T-helper 17 cell (primary cell): ENCODE measurements around the gene HMGXB4. TPM values are rescaled to one million over a fixed set of nuclear protein-coding genes. Genes with fewer than 3 reads are reported as not detected.
A peak's percentile ranks its signal among the peaks of the same experiment; 100 is the strongest.

Experiments
- ATAC-seq: fragments of 150-1000 bp; cut with Tn5 transposase; 2 replicates; pipeline ENCODE4 v1.10.0; 2021; ENCODE audit warnings: mild to moderate bottlenecking, moderate library complexity
- DNase-seq, 3 donors: peaks; one replicate each; pipeline versions ENCODE4 v3.0.0 to v3.0.0-alpha.2; 2020 to 2021
- H3K9me3 ChIP-seq: one replicate; pipeline ENCODE4 v1.7.0; 2013; ENCODE audit warnings: low read length, mild to moderate bottlenecking; ENCODE audit not compliant: control insufficient read depth, poor library complexity, severe bottlenecking
- H3K27ac Mint-ChIP-seq: one replicate; pipeline ENCODE4 v1.8.0; 2022; ENCODE audit warnings: mild to moderate bottlenecking, moderate library complexity, mixed read lengths
- H3K27me3 Mint-ChIP-seq: one replicate; pipeline ENCODE4 v1.8.0; 2022; ENCODE audit warnings: mixed read lengths
- H3K36me3 Mint-ChIP-seq: one replicate; pipeline ENCODE4 v1.8.0; 2022; ENCODE audit warnings: low read depth, mixed read lengths
- H3K4me1 Mint-ChIP-seq: one replicate; pipeline ENCODE4 v1.8.0; 2022; ENCODE audit warnings: mild to moderate bottlenecking, mixed read lengths
- H3K4me3 Mint-ChIP-seq: one replicate; pipeline ENCODE4 v1.8.0; 2022; ENCODE audit warnings: mild to moderate bottlenecking, moderate library complexity, mixed read lengths
- total RNA-seq, 4 donors: library from RNA in 2 of 4; stranded (reverse) in 2 of 4; gene quantifications; one replicate each; pipeline ENCODE4 v1.2.3 and lab custom pipeline; 2022 to 2026

The HMGXB4 gene
- total RNA-seq, 2 donors from 2014 or later = 37.1 to 42.4 TPM

DNA sequence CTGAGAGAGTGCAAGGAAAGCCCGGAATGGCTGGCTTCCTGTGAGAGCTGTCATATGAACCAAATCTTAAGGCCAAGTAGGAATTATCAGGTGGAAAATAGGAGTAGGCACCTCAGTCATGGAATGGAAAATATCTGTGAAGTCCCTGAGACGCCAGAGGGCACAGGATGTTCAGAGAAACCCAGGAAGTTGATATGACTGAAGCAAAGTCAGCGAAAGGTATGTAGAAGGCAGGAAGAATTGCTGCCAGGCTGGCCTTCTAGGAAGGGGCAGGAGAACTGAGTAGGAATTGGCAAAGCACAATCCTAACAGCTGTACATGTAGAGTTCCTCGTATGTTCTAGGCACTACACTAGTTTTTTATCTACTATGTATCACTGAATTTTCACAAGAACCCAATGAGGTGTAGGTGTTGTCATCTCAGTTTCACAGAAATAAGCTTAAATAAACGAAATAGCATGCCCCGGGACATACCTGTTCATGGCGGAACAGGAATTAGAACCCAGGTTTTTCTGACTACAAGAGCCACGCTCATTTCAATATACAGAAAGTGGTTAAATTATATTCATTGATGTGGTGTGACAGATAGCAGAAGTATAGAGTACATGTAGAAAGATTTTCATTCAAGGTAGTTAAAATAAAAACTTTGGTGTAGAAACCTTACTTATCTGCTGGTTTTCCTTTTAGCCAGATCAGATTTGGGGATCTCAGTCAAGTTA, 17.0 kb downstream of the HMGXB4 start:
- H3K36me3 Mint-ChIP-seq = peaks cover 8% of the 10 kb centered on the region
- H3K4me1 Mint-ChIP-seq = peaks cover 28% of the 10 kb centered on the region
- DNase-seq (no peak), ATAC-seq (peak; percentile 33)
- H3K4me3 Mint-ChIP-seq = no peak overlapping the region
- peak overlapping the region; percentile 86 for H3K27ac Mint-ChIP-seq
- no peaks in the 10 kb centered on the region for H3K27me3 Mint-ChIP-seq
- no peaks in the 10 kb centered on the region for H3K9me3 ChIP-seq

GRCh38 chr22:35275580-35275979, 18.3 kb downstream of the HMGXB4 start:
- ATAC-seq = no peak
- Mint-ChIP-seq H3K4me1 (peaks cover 25% of the 10 kb centered on the region), H3K4me3 (no peak overlapping the region), H3K27ac (no peak overlapping the region), H3K36me3 (peaks cover 10% of the 10 kb centered on the region), H3K27me3 (no peaks in the 10 kb centered on the region)
- no peaks in the 10 kb centered on the region for H3K9me3 ChIP-seq
- DNase-seq = no peak

- Mint-ChIP-seq H3K27me3 (no peaks in the 10 kb centered on the region), H3K36me3 (peaks cover 12% of the 10 kb centered on the region), H3K27ac (no peak overlapping the region), H3K4me3 (no peak overlapping the region), H3K4me1 (peaks cover 27% of the 10 kb centered on the region)
- ATAC-seq (no peak), DNase-seq (no peak)
- H3K9me3 ChIP-seq = no peaks in the 10 kb centered on the region
Observed at GRCh38 chr22:35276019-35276418, 18.7 kb downstream of the HMGXB4 start.

GRCh38 chr22:35288116-35288515, 30.8 kb downstream of the HMGXB4 start:
- H3K27ac Mint-ChIP-seq = no peak overlapping the region
- H3K4me1 Mint-ChIP-seq = no peaks in the 10 kb centered on the region
- H3K36me3 Mint-ChIP-seq = peaks cover 2% of the 10 kb centered on the region
- ATAC-seq (no peak), DNase-seq (no peak)
- no peak overlapping the region for H3K4me3 Mint-ChIP-seq
- no peaks in the 10 kb centered on the region for H3K27me3 Mint-ChIP-seq
- H3K9me3 ChIP-seq = no peaks in the 10 kb centered on the region

DNA sequence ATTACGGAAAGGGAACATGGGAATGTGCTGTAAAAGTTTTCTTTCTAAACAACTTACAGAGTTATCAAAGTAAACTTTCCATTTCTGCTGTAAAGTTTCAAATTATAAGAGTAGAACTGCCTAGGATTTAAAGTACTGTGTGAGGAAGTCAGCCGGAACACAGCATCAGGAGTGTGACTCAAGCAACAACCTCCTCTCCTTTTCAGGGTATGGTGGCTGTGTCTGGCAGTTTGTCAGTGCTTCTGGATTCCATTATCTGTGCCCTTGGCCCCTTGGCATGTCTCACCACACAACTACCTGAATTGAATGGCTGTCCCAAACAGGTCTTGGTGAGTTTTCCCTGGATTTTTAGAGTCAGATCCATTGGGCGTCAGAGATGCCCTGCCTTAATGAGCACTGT, 35.5 kb downstream of the HMGXB4 start:
- DNase-seq (no peak), ATAC-seq (no peak)
- Mint-ChIP-seq H3K36me3 (peaks cover 6% of the 10 kb centered on the region), H3K4me1 (no peaks in the 10 kb centered on the region), H3K27ac (peak overlapping the region; percentile 59), H3K27me3 (no peaks in the 10 kb centered on the region), H3K4me3 (no peak overlapping the region)
- no peaks in the 10 kb centered on the region for H3K9me3 ChIP-seq

DNA sequence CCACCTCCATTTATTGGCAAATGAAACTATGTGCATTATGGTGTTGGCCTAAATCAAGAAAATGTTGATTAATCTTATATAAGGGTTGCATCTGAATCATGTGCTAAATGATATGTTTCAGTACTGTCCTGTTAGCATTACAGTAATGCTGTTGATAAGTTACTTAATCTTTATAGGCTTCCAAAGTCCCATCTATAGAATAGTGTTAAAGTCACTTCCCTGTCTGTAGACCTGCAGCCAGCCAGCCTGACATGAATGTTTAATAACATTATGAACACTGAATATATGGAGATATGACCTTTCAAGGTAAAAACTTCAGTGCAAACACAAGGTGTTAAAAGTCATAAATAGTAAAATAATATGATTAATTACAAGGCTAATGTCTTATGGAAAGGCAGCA, 38.8 kb downstream of the HMGXB4 start:
- H3K9me3 ChIP-seq = no peaks in the 10 kb centered on the region
- H3K4me3 Mint-ChIP-seq = no peak overlapping the region
- ATAC-seq (no peak), DNase-seq (no peak)
- H3K27me3 Mint-ChIP-seq = no peaks in the 10 kb centered on the region
- no peak overlapping the region for H3K27ac Mint-ChIP-seq
- H3K36me3 Mint-ChIP-seq = peaks cover 6% of the 10 kb centered on the region
- peaks cover 8% of the 10 kb centered on the region for H3K4me1 Mint-ChIP-seq

DNA sequence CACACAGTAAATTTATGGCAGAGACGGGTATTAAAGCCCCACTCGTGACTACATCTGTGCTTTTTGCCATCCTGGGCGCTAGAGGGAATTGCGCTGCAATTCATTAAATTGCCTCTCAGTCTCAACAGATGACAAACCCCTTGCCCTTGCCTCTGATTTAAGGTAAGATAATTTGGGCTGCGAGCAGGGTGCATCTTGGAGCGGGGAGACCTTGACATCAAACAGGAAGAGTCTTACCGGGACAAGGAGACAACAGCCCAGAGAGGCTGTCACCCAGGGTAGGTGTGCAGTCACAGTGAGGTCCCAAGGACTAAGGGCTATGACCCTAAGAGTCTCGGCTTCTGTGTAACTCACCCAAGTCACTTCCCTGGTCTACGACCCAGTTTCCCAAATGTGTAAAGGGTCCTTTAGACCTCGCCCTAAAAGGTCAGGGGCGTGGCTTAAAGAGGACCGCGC, 42.0 kb downstream of the HMGXB4 start:
- ATAC-seq = peak; percentile 23
- peaks cover 4% of the 10 kb centered on the region for H3K36me3 Mint-ChIP-seq
- H3K4me3 Mint-ChIP-seq = peak overlapping the region; percentile 97

DNA sequence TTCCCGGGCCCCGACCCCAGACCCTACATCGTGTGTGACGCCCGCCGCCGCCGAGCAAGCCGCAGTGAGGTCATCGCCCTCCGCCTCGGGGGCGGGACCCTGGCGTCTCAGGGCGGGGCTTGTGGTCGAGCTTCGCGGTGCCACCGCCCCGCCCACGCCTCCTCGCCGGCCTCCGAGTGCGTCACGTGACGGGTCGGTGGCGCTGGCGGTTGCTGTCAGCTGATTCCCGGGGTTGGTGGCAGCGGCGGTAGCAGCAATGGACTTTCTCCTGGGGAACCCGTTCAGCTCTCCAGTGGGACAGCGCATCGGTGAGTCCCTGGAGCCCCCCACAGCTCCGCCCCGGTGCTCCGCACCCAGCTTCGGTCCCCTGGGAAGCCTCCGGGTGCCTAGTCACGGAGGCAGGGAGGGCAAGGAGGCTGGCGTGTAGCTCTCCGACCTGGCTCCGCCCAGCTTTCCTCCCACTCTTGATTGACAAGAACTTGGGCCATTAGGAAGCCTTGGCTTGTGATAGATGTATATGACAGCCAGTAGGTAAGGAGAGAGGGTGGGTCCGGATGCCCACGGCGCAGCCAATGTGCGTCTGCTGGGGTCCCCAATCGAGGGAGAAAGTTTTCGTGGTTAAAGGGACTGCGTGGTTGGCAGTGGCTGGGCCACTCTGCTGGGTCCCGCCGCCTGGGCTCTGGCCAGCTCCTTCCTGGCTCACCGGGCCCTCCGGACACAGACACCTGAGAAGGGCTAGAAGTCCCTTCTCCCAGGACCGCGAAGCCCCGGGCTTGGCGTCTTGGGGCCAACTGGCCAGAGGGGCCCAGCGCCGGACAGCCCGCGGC, 42.6 kb downstream of the HMGXB4 start, which contains the start of gene TOM1:
Gene TOM1 (plus strand): TSS at position 222 of the 827 bp plus-strand sequence. CDS start 35 bp downstream, at position 257.
- peak within 1 kb of the TSS; percentile 94 for H3K27ac Mint-ChIP-seq
- H3K4me1 Mint-ChIP-seq = peaks cover 28% of the 10 kb centered on the region
- peak within 1 kb of the TSS; percentile 97 for H3K4me3 Mint-ChIP-seq
- H3K36me3 Mint-ChIP-seq = peaks cover 2% of the 10 kb centered on the region
- peak; percentile 98 to 99 (median 99) for DNase-seq
- no peaks in the 10 kb centered on the region for H3K27me3 Mint-ChIP-seq
- ATAC-seq = peak; percentile 90
- no peaks in the 10 kb centered on the region for H3K9me3 ChIP-seq

More for the DNA sequence above, 42.0 kb downstream of the HMGXB4 start:
- H3K9me3 ChIP-seq = no peaks in the 10 kb centered on the region
- Mint-ChIP-seq H3K27ac (peak overlapping the region; percentile 94), H3K27me3 (no peaks in the 10 kb centered on the region), H3K4me1 (peaks cover 26% of the 10 kb centered on the region)
- DNase-seq = peak in 1 of 3 donors; percentile 35

DNA sequence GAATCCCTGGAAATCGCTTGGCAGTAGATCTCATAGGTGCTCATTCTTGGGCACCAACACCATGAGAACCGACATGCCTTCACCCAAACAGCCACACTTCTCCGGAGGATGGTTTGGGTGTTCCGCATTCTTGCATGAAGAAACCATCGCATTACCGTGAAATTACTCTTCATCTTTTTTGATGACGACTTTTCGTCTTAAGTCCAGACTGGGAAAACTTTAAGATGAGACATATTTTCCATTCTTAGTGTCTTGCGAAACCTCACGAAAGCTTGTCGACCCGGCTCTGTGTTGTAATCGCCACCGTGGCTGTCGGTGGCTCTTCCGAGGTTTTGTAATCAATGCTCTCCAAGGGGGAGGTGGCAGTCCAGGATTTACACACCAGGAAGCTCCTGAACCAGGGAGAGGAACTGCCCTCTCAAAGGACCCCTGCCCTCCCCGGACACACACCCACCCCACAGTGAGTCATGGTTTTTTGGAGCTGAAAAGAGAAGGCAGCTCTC, 44.1 kb downstream of the HMGXB4 start:
- ATAC-seq = no peak
- DNase-seq = no peak
- no peaks in the 10 kb centered on the region for H3K9me3 ChIP-seq
- H3K27ac Mint-ChIP-seq = peak overlapping the region; percentile 94
- peaks cover 36% of the 10 kb centered on the region for H3K4me1 Mint-ChIP-seq
- no peaks in the 10 kb centered on the region for H3K27me3 Mint-ChIP-seq
- H3K4me3 Mint-ChIP-seq = peak overlapping the region; percentile 97
- H3K36me3 Mint-ChIP-seq = peaks cover 2% of the 10 kb centered on the region

DNA sequence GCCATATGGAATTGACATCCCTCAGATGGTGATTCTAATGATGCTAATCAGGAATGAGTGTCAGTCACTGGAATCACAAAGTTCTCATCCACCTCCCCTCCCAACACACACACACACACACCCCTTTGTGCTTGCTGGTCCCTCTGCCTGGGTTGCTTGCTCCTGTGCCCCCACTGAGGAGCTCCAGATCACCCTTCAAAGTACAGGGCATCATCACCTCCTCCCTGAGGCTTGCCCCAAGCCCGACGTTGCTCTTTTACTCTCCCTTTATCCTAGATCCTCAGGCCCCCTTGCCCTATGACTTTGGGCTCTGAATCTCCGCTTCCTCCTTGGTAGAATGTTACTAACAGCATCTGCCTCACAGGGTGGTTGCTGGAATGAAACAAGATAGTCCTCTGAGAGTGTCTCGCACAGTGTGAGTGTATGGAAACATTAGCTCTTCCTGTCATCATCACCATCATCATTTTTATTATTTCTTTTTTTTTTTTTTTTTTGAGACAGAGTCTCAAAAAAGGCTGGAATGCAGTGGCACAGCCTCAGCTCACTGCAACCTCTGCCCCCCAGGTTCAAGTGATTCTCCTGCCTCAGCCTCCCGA, 45.8 kb downstream of the HMGXB4 start:
- H3K27ac Mint-ChIP-seq = peak overlapping the region; percentile 11
- H3K9me3 ChIP-seq = no peaks in the 10 kb centered on the region
- H3K36me3 Mint-ChIP-seq = peaks cover 2% of the 10 kb centered on the region
- no peaks in the 10 kb centered on the region for H3K27me3 Mint-ChIP-seq
- DNase-seq (no peak), ATAC-seq (no peak)
- H3K4me3 Mint-ChIP-seq = peak overlapping the region; percentile 28
- peaks cover 53% of the 10 kb centered on the region for H3K4me1 Mint-ChIP-seq

- H3K27ac Mint-ChIP-seq = peak overlapping the region; percentile 92
- peaks cover 70% of the 10 kb centered on the region for H3K4me1 Mint-ChIP-seq
- DNase-seq = no peak
- peak overlapping the region; percentile 56 for H3K4me3 Mint-ChIP-seq
- H3K27me3 Mint-ChIP-seq = no peaks in the 10 kb centered on the region
- ATAC-seq = no peak
- peaks cover 2% of the 10 kb centered on the region for H3K36me3 Mint-ChIP-seq
- H3K9me3 ChIP-seq = no peaks in the 10 kb centered on the region
Observed at GRCh38 chr22:35305525-35306070, 48.3 kb downstream of the HMGXB4 start.

DNA sequence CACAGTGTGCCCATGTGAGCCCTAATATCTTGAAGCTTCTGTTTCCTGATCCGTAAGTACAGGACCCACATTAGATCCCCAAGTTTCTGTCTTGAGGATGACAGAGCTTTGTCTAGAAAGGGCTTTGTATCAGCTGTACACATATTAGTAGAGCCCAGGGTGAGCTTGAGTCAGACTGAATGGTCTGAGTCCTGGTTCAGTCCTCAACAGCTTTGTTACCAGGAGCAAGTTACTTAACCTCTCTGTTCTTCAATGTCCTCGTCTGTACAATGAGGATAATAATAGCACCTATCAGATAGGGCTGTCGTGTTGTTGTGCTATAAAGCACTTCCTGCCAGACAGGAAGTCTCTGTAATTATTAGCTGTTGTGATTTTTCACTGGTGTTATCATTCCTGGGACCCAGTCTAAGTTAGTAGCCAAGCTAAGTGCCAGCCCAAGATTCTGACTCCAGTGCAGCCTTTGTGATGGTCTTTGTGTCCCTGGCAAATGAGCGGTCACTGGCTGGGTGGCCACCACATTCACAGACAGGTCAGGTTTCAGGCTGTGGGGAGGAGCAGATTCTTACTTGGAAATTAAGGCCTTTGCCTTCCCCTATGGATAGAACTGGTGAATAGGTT, 49.2 kb downstream of the HMGXB4 start:
- peaks cover 73% of the 10 kb centered on the region for H3K4me1 Mint-ChIP-seq
- H3K4me3 Mint-ChIP-seq = peak overlapping the region; percentile 61
- H3K36me3 Mint-ChIP-seq = peaks cover 2% of the 10 kb centered on the region
- peak; percentile 60 for ATAC-seq
- no peak for DNase-seq
- H3K27me3 Mint-ChIP-seq = no peaks in the 10 kb centered on the region
- H3K27ac Mint-ChIP-seq = peak overlapping the region; percentile 92
- no peaks in the 10 kb centered on the region for H3K9me3 ChIP-seq
